GM19397 (cell line): ENCODE data around the gene OTUD3.
"Not testable (repeated sequence)": the region's sequence is repeated elsewhere in the genome, so short reads cannot be mapped to it uniquely, and the experiment has no call there.

ENCODE experiments used
- ATAC-seq: cut with Tn5 transposase; IDR thresholded peaks from one replicate; pipeline ENCODE4 v1.9.1; 2021; ENCODE audit warnings: mild to moderate bottlenecking, moderate library complexity; ENCODE audit not compliant: unreplicated experiment

The OTUD3 gene

GRCh38 chr1:19910650-19911049 lies 28.5 kb downstream of the OTUD3 start:
- ATAC-seq = no peak

- ATAC-seq = no peak
These were observed 35.9 kb downstream of the OTUD3 start for GRCh38 chr1:19918057-19918456.

GRCh38 chr1:19920132-19920710 lies 38.0 kb downstream of the OTUD3 start:
- no peak for ATAC-seq

GRCh38 chr1:19921310-19921709 lies 39.1 kb downstream of the OTUD3 start:
- ATAC-seq = no peak

GRCh38 chr1:19922015-19922688 lies 40.0 kb downstream of the OTUD3 start:
- no peak for ATAC-seq

GRCh38 chr1:19923137-19923952 lies 41.1 kb downstream of the OTUD3 start, which contains the start of gene PLA2G2E:
PLA2G2E (minus strand) TSS chr1:19923617; CDS start chr1:19923559, 58 bp downstream.
- no peak for ATAC-seq

GRCh38 chr1:19923953-19924346 lies 41.8 kb downstream of the OTUD3 start:
- no peak for ATAC-seq

GRCh38 chr1:19925342-19926070 lies 43.3 kb downstream of the OTUD3 start:
- no peak for ATAC-seq

GRCh38 chr1:19926296-19927129 lies 44.3 kb downstream of the OTUD3 start:
- ATAC-seq = no peak

GRCh38 chr1:19927130-19927421 lies 44.9 kb downstream of the OTUD3 start:
- not testable (repeated sequence) for ATAC-seq

GRCh38 chr1:19932866-19933265 lies 50.7 kb downstream of the OTUD3 start:
- no peak for ATAC-seq

GRCh38 chr1:19934336-19934735 lies 52.1 kb downstream of the OTUD3 start:
- no peak for ATAC-seq

GRCh38 chr1:19936061-19936750 lies 54.0 kb downstream of the OTUD3 start:
- no peak for ATAC-seq

GRCh38 chr1:19938472-19938871 lies 56.3 kb downstream of the OTUD3 start:
- no peak for ATAC-seq

GRCh38 chr1:19940486-19941205 lies 58.5 kb downstream of the OTUD3 start:
- ATAC-seq = no peak

GRCh38 chr1:19941206-19941568 lies 59.0 kb downstream of the OTUD3 start:
- no peak for ATAC-seq

GRCh38 chr1:19942088-19942487 lies 59.9 kb downstream of the OTUD3 start:
- no peak for ATAC-seq

- ATAC-seq = no peak
These were observed 60.5 kb downstream of the OTUD3 start for GRCh38 chr1:19942657-19943056.

GRCh38 chr1:19945914-19946313 lies 63.7 kb downstream of the OTUD3 start:
- no peak for ATAC-seq
